TTC549 (cell line): ENCODE data around the gene ITPK1.

Experiments
- FAIRE-seq: peaks from 2 replicates; lab custom pipeline; 2012; peaks lifted over from hg19 to GRCh38; lab: Jason Lieb, UNC

ITPK1 gene

DNA sequence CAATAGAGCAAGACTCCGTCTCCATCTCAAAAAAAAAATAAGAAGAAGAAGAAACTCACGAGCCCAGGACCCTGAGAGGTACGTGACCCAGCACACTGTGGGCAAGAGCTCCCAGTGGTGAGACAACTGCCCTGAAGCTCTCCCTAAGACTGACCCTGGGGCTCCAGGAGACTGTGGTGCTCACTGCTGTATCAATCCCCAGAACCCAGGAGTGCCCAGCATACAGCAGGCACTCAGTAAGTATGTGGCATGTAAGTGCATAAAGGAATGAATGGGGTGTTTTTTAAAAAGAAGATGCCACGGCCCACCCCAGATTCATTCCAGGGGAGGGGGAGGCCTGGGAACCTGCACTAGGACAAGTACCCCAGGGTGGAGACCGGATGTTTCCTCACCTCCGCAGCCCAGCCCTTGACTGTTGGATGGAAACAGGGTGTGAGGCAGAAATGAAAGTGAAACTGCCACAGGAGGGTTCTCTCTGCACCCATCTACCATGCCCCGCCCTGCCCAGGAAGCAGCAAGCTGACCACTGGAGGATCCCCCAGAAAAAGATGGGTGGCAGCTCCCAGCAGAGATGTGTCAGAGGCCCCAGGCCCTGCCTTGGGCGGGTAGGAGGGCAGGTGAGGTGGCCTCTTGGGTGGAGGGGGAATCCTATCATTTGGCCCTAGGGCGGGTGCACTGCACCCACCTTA lies 12.2 kb downstream of the ITPK1 start:
- no peak for FAIRE-seq

- FAIRE-seq: no peak
These were observed 13.6 kb downstream of the ITPK1 start for GRCh38 chr14:93102141-93102540.

GRCh38 chr14:93101181-93101580 lies 14.5 kb downstream of the ITPK1 start:
- FAIRE-seq: no peak

- FAIRE-seq: no peak
These were observed 15.2 kb downstream of the ITPK1 start for GRCh38 chr14:93100570-93100969.

- FAIRE-seq: no peak
These were observed 15.6 kb downstream of the ITPK1 start for GRCh38 chr14:93100100-93100499.

DNA sequence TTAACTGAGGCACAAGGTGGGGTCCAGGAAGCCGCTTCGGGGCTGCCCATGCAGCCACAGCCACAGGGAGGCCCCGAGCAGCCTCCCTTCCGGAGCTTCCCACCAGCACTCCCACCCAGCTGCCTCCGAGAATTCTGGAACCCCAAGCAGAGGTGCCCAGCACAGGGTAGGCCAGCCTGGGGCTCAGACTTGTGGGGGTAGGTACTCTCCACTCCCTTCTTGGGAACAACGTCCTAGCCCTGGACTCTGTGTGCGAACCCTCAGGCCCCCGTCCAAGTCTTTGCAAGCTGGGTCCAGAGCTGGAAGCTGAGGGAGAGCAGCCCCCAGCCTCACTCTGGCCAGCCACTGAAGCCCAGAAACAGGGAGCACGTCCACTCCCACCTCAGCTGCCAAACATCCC lies 16.1 kb downstream of the ITPK1 start:
- no peak for FAIRE-seq

GRCh38 chr14:93099196-93099595 lies 16.5 kb downstream of the ITPK1 start:
- no peak for FAIRE-seq

- FAIRE-seq: no peak
These were observed 18.9 kb downstream of the ITPK1 start for GRCh38 chr14:93096691-93097322.

DNA sequence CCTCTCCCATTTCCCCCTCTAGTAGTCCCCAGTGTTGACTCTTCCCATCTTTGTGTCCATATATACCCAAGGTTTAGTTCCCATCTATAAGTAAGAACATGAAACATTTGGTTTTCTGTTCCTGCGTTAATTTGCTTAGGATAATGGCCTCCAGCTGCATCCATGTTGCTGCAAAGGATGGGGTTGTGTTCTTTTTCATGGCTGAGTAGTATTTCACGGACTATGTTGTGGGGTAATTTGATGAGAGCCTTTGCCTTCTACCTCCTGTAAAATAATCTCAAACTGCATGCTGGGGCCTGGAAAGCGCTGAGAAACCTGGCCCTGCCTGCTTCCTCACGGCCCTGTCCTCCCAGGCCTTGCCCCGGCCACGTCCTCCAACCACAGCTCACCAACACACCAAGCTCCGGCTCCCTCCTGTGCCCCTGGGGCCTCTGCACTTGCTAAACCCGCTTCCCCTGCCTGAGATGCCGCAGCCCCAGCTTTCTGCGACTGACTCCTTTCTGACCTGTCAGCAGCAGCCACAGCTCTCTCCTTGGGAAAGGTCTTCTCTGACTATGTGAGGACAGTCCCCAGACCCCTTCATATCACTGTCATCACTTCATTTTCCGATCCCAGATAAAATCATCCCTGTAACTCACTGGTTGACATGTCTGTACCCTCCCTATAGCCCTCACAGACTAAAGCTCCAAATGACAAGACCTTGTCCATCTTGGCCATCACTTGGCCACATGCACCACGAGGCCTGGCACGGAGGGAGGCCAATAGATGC lies 19.8 kb downstream of the ITPK1 start:
- no peak for FAIRE-seq

DNA sequence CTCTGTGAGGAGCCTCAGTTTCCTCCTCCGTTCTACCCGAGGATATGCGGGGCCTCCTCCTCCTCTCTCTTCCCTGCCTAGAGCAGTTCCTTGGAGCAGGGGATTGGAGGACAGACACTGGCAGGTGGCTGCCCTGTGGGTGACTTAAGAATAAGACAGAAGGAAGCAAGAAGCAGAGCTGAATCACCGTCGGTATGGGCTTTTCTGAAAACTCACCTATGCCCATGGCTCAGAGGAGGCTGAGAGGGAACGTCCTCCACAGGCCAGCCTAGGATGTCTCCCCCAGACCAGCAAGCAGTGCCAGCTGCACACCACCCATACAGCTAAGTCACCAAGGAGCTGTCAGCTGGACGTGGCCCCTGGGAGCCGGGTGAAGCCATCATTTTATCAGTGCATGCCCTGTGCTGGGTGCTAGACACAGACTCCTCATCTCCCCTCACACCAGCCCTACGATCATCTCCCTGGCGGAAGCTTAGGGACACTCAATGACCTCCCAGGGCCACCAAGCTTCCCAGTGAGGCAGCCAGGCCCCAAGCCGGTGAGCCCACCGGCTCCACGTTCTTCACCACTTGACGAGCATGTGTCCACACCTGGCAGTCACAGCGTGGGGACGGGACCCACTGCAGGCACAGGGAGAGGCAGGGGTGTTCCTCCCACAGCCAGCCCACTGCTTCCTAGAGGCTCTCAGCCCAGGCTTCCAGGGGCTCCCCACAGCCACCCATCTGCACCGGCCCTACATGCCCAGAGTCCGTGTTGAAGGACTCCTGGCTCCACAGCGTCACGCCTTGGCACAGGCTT lies 21.4 kb downstream of the ITPK1 start:
- no peak for FAIRE-seq

DNA sequence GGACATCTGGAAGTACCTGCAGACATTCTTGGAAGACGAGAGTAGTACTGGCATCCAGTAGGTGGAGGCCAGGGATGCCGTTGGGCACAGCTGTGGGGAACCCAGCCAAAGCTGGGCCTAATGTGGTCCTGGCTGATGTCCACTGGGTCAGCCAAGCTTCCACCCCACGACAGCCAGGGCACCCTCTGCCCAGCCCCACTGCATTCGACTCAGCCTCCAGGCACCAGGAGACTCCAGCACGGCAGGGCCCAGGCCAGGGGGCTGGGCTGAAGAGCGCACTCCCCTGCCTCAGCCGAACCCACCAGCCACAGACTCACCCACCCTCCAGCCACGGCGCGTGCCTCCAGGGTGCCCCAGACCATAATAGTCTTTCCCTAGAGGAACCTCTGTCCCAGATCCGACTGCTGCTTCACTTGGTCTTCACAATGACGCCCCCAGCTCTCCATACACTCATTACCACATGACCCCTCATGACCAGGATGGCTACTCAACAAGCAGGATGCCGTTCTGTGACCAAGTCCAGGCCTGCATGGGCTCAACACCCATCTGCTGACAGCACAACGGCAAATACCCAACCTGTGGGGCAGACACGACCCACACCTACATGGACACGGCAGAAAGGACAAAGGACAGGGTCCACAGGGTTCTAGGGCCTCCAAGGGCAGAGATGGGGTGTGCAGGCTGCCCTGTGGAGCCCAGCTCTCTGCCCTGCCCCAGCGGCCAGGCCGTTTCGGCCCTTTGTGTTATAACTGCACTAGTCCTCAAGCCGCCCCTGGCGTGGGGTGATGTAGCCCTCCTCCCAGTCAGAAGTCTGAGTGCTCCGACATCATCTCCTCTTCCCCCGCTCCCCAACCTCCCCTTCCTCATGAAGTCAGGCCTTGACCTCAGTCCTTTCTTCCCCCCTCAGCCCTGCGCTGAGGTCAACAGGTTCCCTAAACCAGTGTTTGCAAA lies 22.8 kb downstream of the ITPK1 start:
- FAIRE-seq: no peak

DNA sequence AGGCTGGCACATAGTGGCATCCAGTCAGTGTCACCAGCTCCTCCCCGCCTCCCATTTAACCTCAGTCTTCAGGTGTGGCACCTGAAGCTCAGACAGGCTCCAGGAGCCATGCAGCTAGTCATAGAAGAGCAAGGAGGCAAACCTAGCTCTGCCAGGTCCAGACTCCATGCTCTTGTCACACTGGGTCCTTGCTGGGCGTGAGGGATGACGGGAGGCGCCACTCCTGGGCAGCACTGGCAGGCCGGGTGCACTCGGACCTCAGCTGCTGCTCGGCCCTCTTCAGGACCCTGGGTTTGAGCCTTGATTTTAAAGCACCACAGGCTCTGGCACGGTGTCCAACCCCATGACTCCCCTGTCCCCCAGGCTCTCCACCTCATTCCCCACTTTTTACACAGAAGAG lies 24.1 kb downstream of the ITPK1 start:
- FAIRE-seq: no peak

- FAIRE-seq: no peak
These were observed 24.7 kb downstream of the ITPK1 start for GRCh38 chr14:93090826-93091555.

DNA sequence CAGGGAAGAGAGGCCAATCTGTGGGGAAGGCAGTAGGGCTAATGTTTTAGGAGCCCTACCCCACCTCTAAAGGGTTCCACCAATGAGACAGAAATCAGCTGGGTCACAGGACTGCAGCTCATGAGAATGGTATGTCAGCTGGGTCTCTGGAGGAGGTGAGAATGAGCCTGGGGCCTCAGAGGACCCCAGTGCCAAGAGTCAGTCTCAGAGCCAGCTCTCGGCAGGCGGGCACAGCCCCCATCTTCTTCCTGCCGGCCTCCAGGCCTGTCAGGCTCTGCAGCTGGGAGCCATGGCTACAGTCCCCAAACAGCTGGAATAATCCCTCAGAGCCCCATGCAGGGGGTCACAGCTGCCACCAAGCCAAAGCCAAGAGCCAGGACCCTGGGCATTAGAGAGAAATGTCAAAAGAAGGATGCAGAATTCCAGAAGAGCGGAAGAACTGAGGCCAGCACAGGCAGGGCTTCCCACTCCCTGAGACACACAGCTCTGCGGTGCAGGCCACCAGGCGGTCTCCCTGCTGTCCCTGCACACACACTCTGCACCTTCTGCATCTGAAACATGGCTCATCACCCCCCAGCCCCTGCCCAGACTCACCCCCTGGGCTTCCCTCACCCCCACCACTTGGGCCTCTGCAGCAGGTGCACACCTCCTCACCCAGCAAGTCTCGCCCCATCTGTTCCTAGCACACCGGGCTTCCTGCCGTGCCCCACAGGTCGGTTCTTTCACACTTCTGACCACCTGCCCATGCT lies 26.0 kb downstream of the ITPK1 start:
- FAIRE-seq: no peak

DNA sequence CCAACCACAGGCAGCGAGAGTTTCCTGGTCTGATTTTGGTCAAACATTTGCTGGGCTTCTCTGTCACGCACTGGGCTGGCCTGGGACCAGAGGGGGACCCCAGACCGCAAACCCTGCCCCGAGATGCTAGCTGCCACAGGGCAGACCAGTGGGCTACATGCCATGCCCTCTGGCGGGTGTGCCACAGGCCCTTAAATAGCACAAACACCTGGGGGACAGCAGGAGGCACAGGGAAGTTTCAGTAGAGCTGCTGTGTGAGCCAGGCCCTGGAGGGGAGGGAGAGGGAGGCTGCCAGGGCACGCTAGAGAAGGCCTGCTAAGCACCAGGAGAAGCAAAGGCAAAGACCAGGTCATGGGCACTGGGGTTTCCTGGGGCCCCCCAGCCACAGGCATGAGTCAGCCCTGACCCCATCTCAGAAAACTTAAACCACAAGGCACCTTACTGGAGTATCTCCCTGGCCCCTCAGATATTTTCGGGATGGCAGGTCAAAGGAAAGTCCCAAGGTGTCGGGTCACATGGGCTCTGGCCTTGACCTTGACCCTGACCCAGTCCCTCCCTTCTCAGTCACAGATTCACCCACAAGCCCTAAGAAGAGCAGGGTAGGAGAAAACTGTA lies 29.2 kb downstream of the ITPK1 start:
- no peak for FAIRE-seq

DNA sequence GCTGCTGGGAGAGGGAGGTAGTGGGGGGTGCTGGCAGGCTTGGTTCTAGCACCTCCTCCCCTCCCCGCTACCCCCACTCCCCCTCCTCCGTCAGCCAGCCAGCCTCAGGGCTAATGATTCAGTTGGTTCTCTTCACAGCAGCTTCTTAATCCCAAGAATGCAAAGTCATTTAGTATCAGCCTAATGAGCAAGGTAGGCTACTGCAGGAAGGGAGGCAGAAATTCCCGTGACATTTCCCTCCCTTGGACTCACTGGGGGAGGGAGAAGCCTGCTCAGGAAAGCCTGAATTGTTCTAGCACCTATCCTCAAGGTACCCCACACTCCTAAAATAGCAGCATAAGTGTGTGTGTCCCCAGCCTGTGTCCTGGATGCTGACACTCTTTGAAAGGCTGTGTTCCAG lies 29.8 kb downstream of the ITPK1 start:
- no peak for FAIRE-seq

DNA sequence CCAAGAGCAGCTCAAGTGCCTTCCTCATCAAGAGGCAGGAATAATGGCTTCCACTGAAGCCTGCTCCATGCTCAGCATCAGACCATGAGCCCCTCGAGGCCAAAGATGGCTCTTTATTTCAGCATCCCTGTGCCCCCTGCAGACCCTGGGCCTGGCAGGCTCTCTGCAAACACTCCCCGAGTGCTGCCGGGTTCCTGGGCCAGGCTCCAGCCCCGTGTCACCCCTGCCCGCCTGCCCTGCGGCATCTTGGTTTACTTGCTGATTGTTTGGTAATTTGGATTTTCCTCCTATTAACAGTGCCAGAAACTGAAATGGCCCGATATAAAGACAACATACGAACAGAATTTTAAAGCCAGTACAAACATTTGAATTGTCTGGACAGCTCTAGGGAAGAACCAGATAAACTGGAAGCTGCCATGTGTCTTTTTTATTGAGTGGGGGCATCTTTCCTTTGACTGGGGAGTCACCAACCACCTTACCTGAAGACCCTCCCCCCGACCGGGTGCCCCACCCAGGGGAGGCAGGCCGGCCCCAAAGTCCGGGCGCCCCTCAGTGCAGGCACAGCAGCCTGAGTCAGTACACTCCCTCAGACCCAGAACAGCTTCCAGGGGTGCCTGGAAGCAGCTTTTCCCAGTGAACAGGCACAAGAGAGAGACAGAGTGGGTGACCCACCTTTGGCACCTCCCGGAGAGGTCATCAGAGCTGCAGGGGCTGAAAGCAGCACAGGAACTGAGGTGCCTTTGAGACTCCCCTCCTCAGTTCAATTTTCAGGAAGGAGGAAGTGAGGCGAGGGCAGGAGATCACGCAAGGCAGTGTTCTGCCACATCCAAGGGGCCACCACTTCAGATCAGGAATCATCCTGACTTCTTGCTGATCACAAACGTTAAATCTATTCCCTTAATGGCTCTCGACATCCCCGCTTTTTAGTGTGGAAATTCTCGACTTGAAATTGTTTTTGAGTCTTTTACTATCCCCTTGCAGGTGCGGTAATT lies 30.6 kb downstream of the ITPK1 start:
- no peak for FAIRE-seq

DNA sequence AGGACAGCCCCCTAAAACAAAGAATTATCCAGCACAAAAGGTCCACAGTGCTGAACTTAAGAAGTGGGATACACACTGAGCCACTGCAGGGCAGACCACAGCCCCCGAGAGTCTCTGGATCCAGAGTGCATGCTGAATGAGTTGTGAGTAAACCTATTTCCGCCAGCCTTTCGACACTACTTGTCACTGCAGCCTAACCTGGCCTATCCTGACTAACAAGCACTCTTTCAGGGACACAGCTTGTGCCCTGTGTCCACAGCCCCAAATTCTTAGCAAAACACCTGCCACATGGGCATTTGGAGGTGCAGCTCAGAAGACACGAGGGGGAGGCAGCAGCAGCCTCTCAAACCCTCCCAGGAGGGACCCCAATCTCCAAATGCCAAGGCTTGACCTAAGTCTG lies 31.3 kb downstream of the ITPK1 start:
- no peak for FAIRE-seq
